ENCODE results near the gene LY6G6F. TPM values are rescaled to one million over a fixed set of nuclear protein-coding genes. Genes with fewer than 3 reads are reported as not detected.

The LY6G6F gene
- total RNA-seq, 1 donor from 2014 or later: not detected

GRCh38 chr6:31687860-31688693 lies 18.6 kb upstream of the LY6G6F start:
- no peak overlapping the region for H3K4me3 Mint-ChIP-seq (ENCODE audit: low read depth)
- H3K27me3 Mint-ChIP-seq: no peaks in the 10 kb centered on the region
- TF ChIP-seq CTCF (IDR thresholded peaks at IDR 0.05; ENCODE audit: unreplicated experiment): no peak
- no peak overlapping the region for H3K27ac Mint-ChIP-seq
- H3K36me3 Mint-ChIP-seq (ENCODE audit: insufficient read depth): peaks cover 25% of the 10 kb centered on the region
- no peaks in the 10 kb centered on the region for H3K9me3 Mint-ChIP-seq (ENCODE audit: low read depth)
- no peak for DNase-seq (ENCODE audit: low spot score, unreplicated experiment)
- peaks cover 17% of the 10 kb centered on the region for H3K4me1 Mint-ChIP-seq (ENCODE audit: low read depth)

GRCh38 chr6:31689249-31690110 lies 17.2 kb upstream of the LY6G6F start:
- Mint-ChIP-seq H3K27ac (peak overlapping the region; percentile 96), H3K4me3 (ENCODE audit: low read depth) (no peak overlapping the region), H3K36me3 (ENCODE audit: insufficient read depth) (peaks cover 28% of the 10 kb centered on the region), H3K27me3 (no peaks in the 10 kb centered on the region), H3K9me3 (ENCODE audit: low read depth) (no peaks in the 10 kb centered on the region), H3K4me1 (ENCODE audit: low read depth) (peaks cover 11% of the 10 kb centered on the region)
- no peak for DNase-seq (ENCODE audit: low spot score, unreplicated experiment)
- TF ChIP-seq CTCF (IDR thresholded peaks at IDR 0.05; ENCODE audit: unreplicated experiment): peak; percentile 44

- H3K27me3 Mint-ChIP-seq: no peaks in the 10 kb centered on the region
- H3K4me1 Mint-ChIP-seq (ENCODE audit: low read depth): peaks cover 11% of the 10 kb centered on the region
- TF ChIP-seq CTCF (IDR thresholded peaks at IDR 0.05; ENCODE audit: unreplicated experiment): no peak
- no peak for DNase-seq (ENCODE audit: low spot score, unreplicated experiment)
- no peaks in the 10 kb centered on the region for H3K9me3 Mint-ChIP-seq (ENCODE audit: low read depth)
- H3K4me3 Mint-ChIP-seq (ENCODE audit: low read depth): no peak overlapping the region
- peaks cover 27% of the 10 kb centered on the region for H3K36me3 Mint-ChIP-seq (ENCODE audit: insufficient read depth)
- H3K27ac Mint-ChIP-seq: peak overlapping the region; percentile 96
Measured at GRCh38 chr6:31690231-31691077, 16.2 kb upstream of the LY6G6F start.

- peaks cover 11% of the 10 kb centered on the region for H3K4me1 Mint-ChIP-seq (ENCODE audit: low read depth)
- H3K27me3 Mint-ChIP-seq: no peaks in the 10 kb centered on the region
- H3K27ac Mint-ChIP-seq: peak overlapping the region; percentile 96
- no peaks in the 10 kb centered on the region for H3K9me3 Mint-ChIP-seq (ENCODE audit: low read depth)
- no peak overlapping the region for H3K4me3 Mint-ChIP-seq (ENCODE audit: low read depth)
- TF ChIP-seq CTCF (IDR thresholded peaks at IDR 0.05; ENCODE audit: unreplicated experiment): no peak
- H3K36me3 Mint-ChIP-seq (ENCODE audit: insufficient read depth): peaks cover 25% of the 10 kb centered on the region
- DNase-seq (ENCODE audit: low spot score, unreplicated experiment): no peak
Measured at GRCh38 chr6:31691078-31691463, 15.6 kb upstream of the LY6G6F start.
